Esophagus muscularis mucosa (tissue), 4 donors: ENCODE data around the gene HS3ST5. TPM values are rescaled to one million over a fixed set of nuclear protein-coding genes. Genes with fewer than 3 reads are reported as not detected.

Source experiments
- DNase-seq: peaks from one replicate; pipeline ENCODE4 v3.0.0-alpha.2; 2017; ENCODE audit errors: extremely low spot score
- H3K27ac ChIP-seq, 4 donors: fragments of 200-600 bp; sonication (generic); replicated peaks in 1 of 4; 1 replicate in 3 of 4; 2 replicates in 1 of 4; pipeline ENCODE4 v1.5.1; 2016 to 2019; ENCODE audit warnings: mild to moderate bottlenecking in 1 of 4
- H3K27me3 ChIP-seq, 4 donors: fragments of 200-600 bp; sonication (generic); one replicate each; pipeline versions ENCODE4 v1.5.1 to v1.6.0; 2016 to 2019
- H3K36me3 ChIP-seq, 4 donors: fragments of 200-600 bp; sonication (generic); one replicate each; pipeline ENCODE4 v1.5.1; 2016 to 2019
- H3K4me1 ChIP-seq, 4 donors: fragments of 200-600 bp; sonication (generic); one replicate each; pipeline ENCODE4 v1.5.1; 2016 to 2019
- H3K4me3 ChIP-seq, 4 donors: fragments of 200-600 bp; sonication (generic); 1 replicate in 2 of 4; 2 replicates in 2 of 4; pipeline ENCODE4 v1.5.1; 2016 to 2019; ENCODE audit warnings: mild to moderate bottlenecking in 4 of 4, moderate library complexity in 1 of 4
- H3K9me3 ChIP-seq, 4 donors: fragments of 200-600 bp; sonication (generic); 1 replicate in 3 of 4; 2 replicates in 1 of 4; pipeline ENCODE4 v1.5.1; 2016 to 2019
- CTCF ChIP-seq, 3 experiments: fragments of 200-600 bp in 2 of 3; fragments of 450-650 bp in 1 of 3; sonication (generic) in 2 of 3; IDR thresholded peaks; one replicate each; pipeline ENCODE4 v1.5.1; 2017 to 2019; ENCODE audit warnings: antibody characterized with exemption in 3 of 3, mild to moderate bottlenecking in 2 of 3, moderate library complexity in 1 of 3
- EP300 ChIP-seq: sonication (generic); formaldehyde crosslinking; IDR thresholded peaks from one replicate; pipeline ENCODE4 v1.6.1; 2017; ENCODE audit warnings: antibody characterized with exemption
- POLR2A ChIP-seq: fragments of 450-650 bp; IDR thresholded peaks from one replicate; pipeline ENCODE4 v1.6.1; 2017; ENCODE audit warnings: antibody characterized with exemption, moderate library complexity, mild to moderate bottlenecking, low read depth
- POLR2AphosphoS5 ChIP-seq, 2 donors: sonication (generic); formaldehyde crosslinking; IDR thresholded peaks; one replicate each; pipeline ENCODE4 v1.6.1; 2017; ENCODE audit warnings: antibody characterized with exemption in 2 of 2
- WGBS: methylation state at CpG from one replicate; pipeline ENCODE4 v1.1.5; 2018; 5-methylcytosine and 5-hydroxymethylcytosine counted together
- intact Hi-C: fragments of 100-400 bp; cut with DNase I; formaldehyde crosslinking; loops from one replicate; pipeline ENCODE4 v1.15.1; 2023
- total RNA-seq, 4 donors: library from RNA; depleted of rRNA; stranded (reverse); fragments of >200 nt; gene quantifications; one replicate each; pipeline versions ENCODE4 v1.1.0 to v1.2.1, GENCODE V29; 2016

The HS3ST5 gene
- total RNA-seq, 4 donors from 2014 or later = 0.13 to 0.33 TPM; not detected in 2

DNA sequence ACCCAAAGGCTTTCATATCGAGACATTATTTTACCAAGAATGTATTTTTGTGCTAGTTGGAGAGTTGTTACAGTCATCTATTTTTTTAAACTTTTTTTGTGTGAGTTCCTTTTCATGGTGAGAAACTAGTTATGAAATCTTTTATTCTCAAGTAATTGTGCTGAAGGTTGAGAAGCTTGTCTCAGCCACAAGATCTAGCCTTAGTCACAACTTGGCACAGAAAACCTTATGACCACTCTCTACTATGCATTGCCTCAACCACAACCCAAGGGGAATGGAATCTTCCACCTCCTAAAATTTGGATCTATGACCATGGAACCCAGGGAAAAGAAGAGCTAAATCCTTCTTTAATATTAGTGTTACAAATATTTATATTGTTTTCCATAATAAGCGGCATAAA lies 58.5 kb downstream of the HS3ST5 start:
- H3K27ac ChIP-seq = no peak overlapping the region
- WGBS = 95% methylated on average over 2 of the region's 2 CpGs
- TF ChIP-seq EP300 (no peak), CTCF (IDR thresholded peaks at IDR 0.05) (no peak), POLR2AphosphoS5 (IDR thresholded peaks at IDR 0.05) (no peak), POLR2A (no peak)
- H3K4me1 ChIP-seq = no peaks in the 10 kb centered on the region
- intact Hi-C loops = no loop called here
- H3K27me3 ChIP-seq = no peaks in the 10 kb centered on the region
- no peaks in the 10 kb centered on the region for H3K36me3 ChIP-seq
- no peaks in the 10 kb centered on the region for H3K9me3 ChIP-seq
- no peak overlapping the region for H3K4me3 ChIP-seq
- no peak for DNase-seq

GRCh38 chr6:114282292-114282691 lies 60.5 kb downstream of the HS3ST5 start:
- H3K4me3 ChIP-seq = no peak overlapping the region
- 54% methylated on average over 6 of the region's 6 CpGs for WGBS
- no peak for TF ChIP-seq EP300
- TF ChIP-seq CTCF (IDR thresholded peaks at IDR 0.05) = no peak
- TF ChIP-seq POLR2AphosphoS5 (IDR thresholded peaks at IDR 0.05) = no peak
- TF ChIP-seq POLR2A = no peak
- H3K36me3 ChIP-seq = no peaks in the 10 kb centered on the region
- no peaks in the 10 kb centered on the region for H3K9me3 ChIP-seq
- no peak for DNase-seq
- intact Hi-C loops = no loop called here
- H3K27ac ChIP-seq = no peak overlapping the region
- H3K27me3 ChIP-seq = no peaks in the 10 kb centered on the region
- H3K4me1 ChIP-seq = no peaks in the 10 kb centered on the region

DNA sequence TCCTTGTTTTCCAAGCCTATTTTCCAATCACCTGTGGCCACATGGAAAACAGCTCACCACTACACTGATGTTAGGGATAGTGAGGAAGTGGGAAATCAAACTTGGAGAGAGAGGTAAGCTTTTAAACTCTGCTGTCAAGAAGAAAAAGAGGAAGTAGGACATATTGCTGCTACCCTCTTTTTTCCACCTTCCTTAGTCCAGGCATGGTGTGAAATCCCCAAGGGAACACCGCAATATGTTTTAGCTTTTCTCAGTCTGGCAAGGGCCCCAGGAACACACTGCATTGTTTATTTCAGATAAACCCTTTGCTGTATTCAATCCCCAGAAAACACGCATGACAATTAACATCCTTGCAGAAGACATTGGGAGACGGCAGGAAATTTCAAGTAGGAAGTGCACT lies 61.3 kb downstream of the HS3ST5 start:
- H3K27me3 ChIP-seq = no peaks in the 10 kb centered on the region
- TF ChIP-seq POLR2A (no peak), POLR2AphosphoS5 (IDR thresholded peaks at IDR 0.05) (no peak), CTCF (IDR thresholded peaks at IDR 0.05) (no peak), EP300 (no peak)
- no peaks in the 10 kb centered on the region for H3K9me3 ChIP-seq
- no peak overlapping the region for H3K27ac ChIP-seq
- H3K36me3 ChIP-seq = no peaks in the 10 kb centered on the region
- WGBS = 53% methylated on average over 3 of the region's 3 CpGs
- no peak overlapping the region for H3K4me3 ChIP-seq
- H3K4me1 ChIP-seq = no peaks in the 10 kb centered on the region
- intact Hi-C loops = no loop called here
- DNase-seq = no peak

- intact Hi-C loops = no loop called here
- Histone ChIP-seq H3K36me3 (no peaks in the 10 kb centered on the region), H3K9me3 (no peaks in the 10 kb centered on the region), H3K4me3 (no peak overlapping the region), H3K27ac (no peak overlapping the region), H3K4me1 (no peaks in the 10 kb centered on the region), H3K27me3 (no peaks in the 10 kb centered on the region)
- no peak for DNase-seq
- 84% methylated on average over 7 of the region's 7 CpGs for WGBS
- no peak for TF ChIP-seq EP300
- no peak for TF ChIP-seq CTCF (IDR thresholded peaks at IDR 0.05)
- no peak for TF ChIP-seq POLR2A
- no peak for TF ChIP-seq POLR2AphosphoS5 (IDR thresholded peaks at IDR 0.05)
Measured at GRCh38 chr6:114280239-114280982, 62.4 kb downstream of the HS3ST5 start.

DNA sequence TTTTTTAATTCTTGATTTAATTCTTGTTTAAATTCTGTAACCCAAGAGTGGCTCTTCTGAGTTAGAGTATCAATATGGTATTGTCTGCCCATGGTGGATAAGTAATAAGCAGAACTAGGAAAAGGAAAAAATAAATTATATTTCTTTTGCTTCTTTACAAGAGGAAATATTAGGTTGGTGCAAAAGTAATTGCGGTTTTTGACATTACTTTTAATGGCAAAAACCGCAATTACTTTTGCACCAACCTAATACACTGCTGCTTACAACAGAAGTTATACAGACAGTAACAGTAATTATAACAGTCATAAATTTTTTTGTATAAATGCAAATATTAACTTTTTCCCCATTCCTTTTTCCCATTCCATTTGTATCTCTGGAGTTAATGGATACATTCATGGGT lies 65.6 kb downstream of the HS3ST5 start:
- H3K4me3 ChIP-seq = no peak overlapping the region
- no peaks in the 10 kb centered on the region for H3K27me3 ChIP-seq
- no peak for TF ChIP-seq CTCF (IDR thresholded peaks at IDR 0.05)
- no peak for TF ChIP-seq EP300
- no peak for TF ChIP-seq POLR2A
- no peak for TF ChIP-seq POLR2AphosphoS5 (IDR thresholded peaks at IDR 0.05)
- no peak for DNase-seq
- no peaks in the 10 kb centered on the region for H3K9me3 ChIP-seq
- H3K36me3 ChIP-seq = no peaks in the 10 kb centered on the region
- WGBS = 75% methylated on average over 2 of the region's 2 CpGs
- H3K4me1 ChIP-seq = no peaks in the 10 kb centered on the region
- intact Hi-C loops = no loop called here
- no peak overlapping the region for H3K27ac ChIP-seq
